ENCODE results near the gene PERM1. TPM values are rescaled to one million over a fixed set of nuclear protein-coding genes. Genes with fewer than 3 reads are reported as not detected.

PERM1 gene
- total RNA-seq, 1 donor from 2014 or later, result not detected

DNA sequence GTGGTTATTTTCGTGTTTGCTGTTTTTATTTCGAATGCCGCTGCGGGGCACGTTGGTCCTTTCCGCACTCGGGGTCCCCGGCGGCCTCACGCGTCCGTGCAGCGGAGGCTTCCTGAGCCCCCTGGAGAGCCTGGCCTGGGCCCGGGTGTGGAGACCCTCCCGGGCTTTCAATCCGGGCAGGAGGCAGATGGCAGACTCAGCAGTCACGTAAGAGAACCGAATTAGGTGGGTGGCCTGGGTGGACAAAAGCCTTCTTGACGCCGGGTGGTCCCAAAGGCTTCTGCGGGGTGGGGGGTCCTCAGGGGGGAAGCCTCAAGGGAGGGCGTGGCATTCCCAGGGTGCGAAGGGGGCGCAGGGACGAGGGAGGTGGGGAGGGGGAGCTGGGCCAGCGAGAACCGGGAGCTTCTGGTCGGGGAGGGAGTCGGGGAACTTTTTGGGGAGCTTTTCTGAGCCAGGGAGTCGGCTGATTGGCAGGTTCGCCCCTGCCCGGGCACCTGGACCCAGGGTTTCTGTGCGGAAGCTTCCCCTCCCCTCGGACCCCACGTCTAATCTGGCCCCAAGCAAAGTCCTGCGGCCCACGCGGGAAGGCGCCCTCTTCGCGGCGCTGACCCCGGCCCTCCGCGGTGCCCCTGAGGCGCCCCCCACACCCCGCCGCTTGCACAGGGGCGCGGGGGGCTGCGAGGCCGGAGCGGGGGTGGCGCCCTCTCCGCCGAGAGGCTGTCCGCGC lies 19.3 kb upstream of the PERM1 start:
- H3K4me1 Mint-ChIP-seq, result peaks cover 21% of the 10 kb centered on the region
- no peaks in the 10 kb centered on the region for H3K9me3 Mint-ChIP-seq
- H3K4me3 Mint-ChIP-seq, result peak overlapping the region; percentile 75
- DNase-seq, result no peak
- ChIA-PET POLR2A (interaction anchor here (2.2 kb wide), 1 partner anchor 12 kb away, joined by 10 read pairs; the partner anchor contains the start of gene ISG15), CTCF (interaction anchor here (0.7 to 2.2 kb wide), 4 partner anchors 13 to 568 kb away, joined by 3 to 14 read pairs (median 6); partner anchors contain the start of genes ISG15 and PERM1)
- peaks cover 28% of the 10 kb centered on the region for H3K27me3 Mint-ChIP-seq
- no peaks in the 10 kb centered on the region for H3K36me3 Mint-ChIP-seq (ENCODE audit: low read depth)
- no peak overlapping the region for H3K27ac Mint-ChIP-seq
- TF ChIP-seq CTCF (IDR thresholded peaks at IDR 0.05), result no peak
- ATAC-seq (ENCODE audit: low read depth), result no peak
- intact Hi-C loops (cut with micrococcal nuclease), result loop anchor here (1.0 kb wide), 1 partner anchor 17 kb away; no protein-coding TSS in a partner anchor

GRCh38 chr1:1000357-1001056 lies 18.6 kb upstream of the PERM1 start:
- Mint-ChIP-seq H3K27me3 (peaks cover 29% of the 10 kb centered on the region), H3K27ac (no peak overlapping the region), H3K4me1 (peaks cover 24% of the 10 kb centered on the region), H3K4me3 (peak overlapping the region; percentile 75), H3K36me3 (ENCODE audit: low read depth) (no peaks in the 10 kb centered on the region), H3K9me3 (no peaks in the 10 kb centered on the region)
- DNase-seq (peak; percentile 66), ATAC-seq (ENCODE audit: low read depth) (peak; percentile 25)
- POLR2A ChIA-PET, result interaction anchor here (2.2 kb wide), 1 partner anchor 13 kb away, joined by 10 read pairs; the partner anchor contains the start of gene ISG15
- no peak for TF ChIP-seq CTCF (IDR thresholded peaks at IDR 0.05)
- intact Hi-C loops (cut with micrococcal nuclease), result loop anchor here (1.0 kb wide), 1 partner anchor 16 kb away; no protein-coding TSS in a partner anchor
- CTCF ChIA-PET, result interaction anchor here (1.6 to 2.1 kb wide), 2 partner anchors 18 to 63 kb away, joined by 4 to 8 read pairs; partner anchors contain the start of gene PERM1

- ATAC-seq (ENCODE audit: low read depth) (peak; percentile 64), DNase-seq (peak; percentile 60)
- intact Hi-C loops (cut with micrococcal nuclease), result loop anchor here (2.0 kb wide), 1 partner anchor 13 kb away; the partner anchor contains the start of gene ISG15
- ChIA-PET POLR2A (no interaction called here), CTCF (no interaction called here)
- Mint-ChIP-seq H3K27me3 (peaks cover 27% of the 10 kb centered on the region), H3K4me1 (peaks cover 19% of the 10 kb centered on the region), H3K4me3 (peak within 1 kb of the TSS; percentile 75), H3K36me3 (ENCODE audit: low read depth) (no peaks in the 10 kb centered on the region), H3K9me3 (no peaks in the 10 kb centered on the region), H3K27ac (no peak within 1 kb of the TSS)
- no peak for TF ChIP-seq CTCF (IDR thresholded peaks at IDR 0.05)
Measured at GRCh38 chr1:999725-1000356, 17.9 kb upstream of the PERM1 start, which contains the start of gene HES4. Gene HES4 (minus strand): TSS chr1:1000097. CDS start chr1:999973, 124 bp downstream.

- ChIA-PET POLR2A (no interaction called here), CTCF (no interaction called here)
- Mint-ChIP-seq H3K36me3 (ENCODE audit: low read depth) (no peaks in the 10 kb centered on the region), H3K27ac (no peak overlapping the region), H3K9me3 (no peaks in the 10 kb centered on the region), H3K4me1 (peaks cover 15% of the 10 kb centered on the region), H3K27me3 (peaks cover 27% of the 10 kb centered on the region), H3K4me3 (peak overlapping the region; percentile 53)
- TF ChIP-seq CTCF (IDR thresholded peaks at IDR 0.05), result no peak
- ATAC-seq (ENCODE audit: low read depth) (peak; percentile 8), DNase-seq (no peak)
- intact Hi-C loops (cut with micrococcal nuclease), result loop anchor here (2.0 kb wide), 1 partner anchor 14 kb away; the partner anchor contains the start of gene ISG15
Measured at GRCh38 chr1:998995-999724, 17.3 kb upstream of the PERM1 start.
